ENCODE measurements around the gene ZNF77.
"Not testable (repeated sequence)": the region's sequence is repeated elsewhere in the genome, so short reads cannot be mapped to it uniquely, and the experiment has no call there.

Gene ZNF77

GRCh38 chr19:2917275-2918184 is 27.2 kb downstream of the ZNF77 start:
- no peak for DNase-seq (ENCODE audit: low read depth in 2 of 2)

GRCh38 chr19:2912306-2912705 is 32.5 kb downstream of the ZNF77 start:
- no peak for DNase-seq (ENCODE audit: low read depth in 2 of 2)

- DNase-seq (ENCODE audit: low read depth in 2 of 2), result no peak
Measured at GRCh38 chr19:2906631-2907195, 38.1 kb downstream of the ZNF77 start.

- DNase-seq (ENCODE audit: low read depth in 2 of 2), result no peak
Measured at GRCh38 chr19:2905918-2906519, 38.8 kb downstream of the ZNF77 start.

GRCh38 chr19:2903326-2903725 is 41.4 kb downstream of the ZNF77 start:
- not testable (repeated sequence) for DNase-seq (ENCODE audit: low read depth in 2 of 2)

- DNase-seq (ENCODE audit: low read depth in 2 of 2), result no peak
Measured at GRCh38 chr19:2902590-2903218, 42.1 kb downstream of the ZNF77 start.

- peak; percentile 98 for DNase-seq (ENCODE audit: low read depth in 2 of 2)
Measured at GRCh38 chr19:2900296-2901252, 44.2 kb downstream of the ZNF77 start, which contains the start of gene ZNF57. Gene ZNF57, plus strand, starts transcription at chr19:2900928. Its CDS starts 118 bp downstream, at chr19:2901046.

- no peak for DNase-seq (ENCODE audit: low read depth in 2 of 2)
Measured at GRCh38 chr19:2896694-2897093, 48.1 kb downstream of the ZNF77 start.

GRCh38 chr19:2890531-2890930 is 54.2 kb downstream of the ZNF77 start:
- not testable (repeated sequence) for DNase-seq (ENCODE audit: low read depth in 2 of 2)

GRCh38 chr19:2888731-2889224 is 56.0 kb downstream of the ZNF77 start:
- DNase-seq (ENCODE audit: low read depth in 2 of 2), result peak in 1 of 2 donors; percentile 48

GRCh38 chr19:2887391-2887914 is 57.3 kb downstream of the ZNF77 start:
- no peak for DNase-seq (ENCODE audit: low read depth in 2 of 2)

GRCh38 chr19:2885736-2886135 is 59.0 kb downstream of the ZNF77 start:
- no peak for DNase-seq (ENCODE audit: low read depth in 2 of 2)

- DNase-seq (ENCODE audit: low read depth in 2 of 2), result no peak
Measured at GRCh38 chr19:2883686-2884439, 60.9 kb downstream of the ZNF77 start.
